NCI-H774 (cell line): ENCODE measurements around the gene CNBD2.
"Not testable (repeated sequence)": the region's sequence is repeated elsewhere in the genome, so short reads cannot be mapped to it uniquely, and the experiment has no call there.

Experiments used
- DNase-seq: peaks from one replicate; lab custom pipeline; 2025; lab: John Stamatoyannopoulos, UW

Gene CNBD2

GRCh38 chr20:36026131-36026530, 57.7 kb downstream of the CNBD2 start:
- DNase-seq = not testable (repeated sequence)

- DNase-seq = no peak
Observed at GRCh38 chr20:36028106-36028808, 59.9 kb downstream of the CNBD2 start.

GRCh38 chr20:36030149-36030548, 61.8 kb downstream of the CNBD2 start:
- DNase-seq = no peak

- no peak for DNase-seq
Observed at GRCh38 chr20:36031806-36032205, 63.4 kb downstream of the CNBD2 start.

- DNase-seq = no peak
Observed at GRCh38 chr20:36034875-36035274, 66.5 kb downstream of the CNBD2 start.

- DNase-seq = no peak
Observed at GRCh38 chr20:36035745-36036144, 67.4 kb downstream of the CNBD2 start.

GRCh38 chr20:36036688-36037087, 68.3 kb downstream of the CNBD2 start:
- DNase-seq = no peak

- no peak for DNase-seq
Observed at GRCh38 chr20:36040571-36040970, 72.2 kb downstream of the CNBD2 start.

GRCh38 chr20:36043441-36043840, 75.1 kb downstream of the CNBD2 start:
- no peak for DNase-seq

- DNase-seq = no peak
Observed at GRCh38 chr20:36043892-36044515, 75.6 kb downstream of the CNBD2 start.

- DNase-seq = no peak
Observed at GRCh38 chr20:36045373-36045714, 77.0 kb downstream of the CNBD2 start.

- not testable (repeated sequence) for DNase-seq
Observed at GRCh38 chr20:36046073-36046798, 77.8 kb downstream of the CNBD2 start.

- DNase-seq = not testable (repeated sequence)
Observed at GRCh38 chr20:36049408-36049807, 81.0 kb downstream of the CNBD2 start.

GRCh38 chr20:36050436-36051317, 82.3 kb downstream of the CNBD2 start:
- DNase-seq = peak; percentile 86

GRCh38 chr20:36051318-36052116, 83.1 kb downstream of the CNBD2 start:
- DNase-seq = no peak

- no peak for DNase-seq
Observed at GRCh38 chr20:36052117-36052513, 83.7 kb downstream of the CNBD2 start.

- not testable (repeated sequence) for DNase-seq
Observed at GRCh38 chr20:36053863-36054518, 85.6 kb downstream of the CNBD2 start.

- no peak for DNase-seq
Observed at GRCh38 chr20:36055145-36055544, 86.8 kb downstream of the CNBD2 start.

- no peak for DNase-seq
Observed at GRCh38 chr20:36060676-36061075, 92.3 kb downstream of the CNBD2 start.

- DNase-seq = no peak
Observed at GRCh38 chr20:36061754-36062153, 93.4 kb downstream of the CNBD2 start.

GRCh38 chr20:36062799-36063198, 94.4 kb downstream of the CNBD2 start:
- no peak for DNase-seq
